PC-9 (cell line): ENCODE measurements around the gene SKI.

ENCODE experiments used
- EZH2 ChIP-seq: fragments of 200-600 bp; sonication (generic); IDR thresholded peaks from 2 replicates; pipeline ENCODE4 v1.8.0; 2017; ENCODE audit warnings: antibody characterized with exemption, low read depth
- TF ChIP-seq, protein P1 (sequence below): fragments of 200-600 bp; sonication (generic); conservative IDR thresholded peaks from 2 replicates; pipeline ENCODE4 v1.6.1; 2017; ENCODE audit warnings: mixed run types, antibody characterized with exemption, mild to moderate bottlenecking, moderate library complexity

DNA sequence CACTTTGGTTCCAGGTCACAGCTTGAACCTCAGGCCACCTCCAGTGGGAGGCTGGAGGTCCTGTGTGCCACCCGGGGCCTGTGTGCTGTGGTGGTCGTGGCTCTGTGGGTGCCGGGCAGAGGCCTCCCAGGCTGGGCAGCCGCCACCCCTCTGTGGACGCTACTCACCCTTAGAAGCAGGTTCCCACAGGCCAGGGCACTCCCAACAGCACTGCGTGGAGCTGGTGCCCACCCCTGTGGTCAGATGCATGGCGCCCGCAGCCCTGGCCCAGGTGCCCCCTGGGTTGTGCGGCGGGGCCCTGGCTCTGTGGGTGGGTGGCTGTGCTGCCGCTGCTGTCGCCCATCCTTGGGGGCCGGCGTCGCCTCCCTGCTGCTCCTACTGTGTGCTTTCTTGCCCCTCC, 39.7 kb downstream of the SKI start:
- TF ChIP-seq, protein P1, sequence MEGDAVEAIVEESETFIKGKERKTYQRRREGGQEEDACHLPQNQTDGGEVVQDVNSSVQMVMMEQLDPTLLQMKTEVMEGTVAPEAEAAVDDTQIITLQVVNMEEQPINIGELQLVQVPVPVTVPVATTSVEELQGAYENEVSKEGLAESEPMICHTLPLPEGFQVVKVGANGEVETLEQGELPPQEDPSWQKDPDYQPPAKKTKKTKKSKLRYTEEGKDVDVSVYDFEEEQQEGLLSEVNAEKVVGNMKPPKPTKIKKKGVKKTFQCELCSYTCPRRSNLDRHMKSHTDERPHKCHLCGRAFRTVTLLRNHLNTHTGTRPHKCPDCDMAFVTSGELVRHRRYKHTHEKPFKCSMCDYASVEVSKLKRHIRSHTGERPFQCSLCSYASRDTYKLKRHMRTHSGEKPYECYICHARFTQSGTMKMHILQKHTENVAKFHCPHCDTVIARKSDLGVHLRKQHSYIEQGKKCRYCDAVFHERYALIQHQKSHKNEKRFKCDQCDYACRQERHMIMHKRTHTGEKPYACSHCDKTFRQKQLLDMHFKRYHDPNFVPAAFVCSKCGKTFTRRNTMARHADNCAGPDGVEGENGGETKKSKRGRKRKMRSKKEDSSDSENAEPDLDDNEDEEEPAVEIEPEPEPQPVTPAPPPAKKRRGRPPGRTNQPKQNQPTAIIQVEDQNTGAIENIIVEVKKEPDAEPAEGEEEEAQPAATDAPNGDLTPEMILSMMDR, result no peak
- TF ChIP-seq EZH2, result no peak
